Measurements from ENCODE around the gene ST6GALNAC3. TPM values are rescaled to one million over a fixed set of nuclear protein-coding genes. Genes with fewer than 3 reads are reported as not detected.

Gene ST6GALNAC3
- total RNA-seq, 4 donors from 2014 or later = 9.7 to 34.0 (median 14.1) TPM

DNA sequence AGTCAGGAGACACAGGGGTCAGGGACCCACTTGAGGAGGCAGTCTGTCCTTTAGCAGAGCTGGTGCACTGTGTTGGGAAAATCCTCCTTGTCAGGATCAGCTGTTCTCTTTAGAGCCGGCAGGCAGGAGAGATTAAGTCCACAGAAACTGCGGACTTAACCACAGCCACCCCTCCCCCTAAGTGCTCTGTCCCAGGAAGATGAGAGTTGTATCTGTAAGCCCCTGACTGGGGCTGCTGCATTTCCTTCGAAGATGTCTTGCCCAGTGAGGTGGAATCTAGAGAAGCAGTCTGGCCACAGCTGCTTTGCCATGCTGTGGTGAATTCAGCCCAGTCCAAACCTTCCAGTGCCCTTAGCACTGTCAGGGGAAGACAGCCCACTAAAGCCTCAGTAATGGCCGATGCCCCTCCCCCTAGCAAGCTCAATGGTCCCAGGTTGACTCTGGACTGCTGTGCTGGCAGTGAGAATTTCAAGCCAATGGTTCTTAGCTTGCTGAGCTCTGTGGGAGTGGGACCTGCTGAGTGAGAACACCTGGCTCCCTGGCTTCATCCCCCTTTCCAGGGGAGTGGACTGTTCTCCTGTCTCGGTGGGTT is 172.8 kb downstream of the ST6GALNAC3 start:
- no peak for ATAC-seq (ENCODE audit: low FRiP score)
- TF ChIP-seq, protein P1, sequence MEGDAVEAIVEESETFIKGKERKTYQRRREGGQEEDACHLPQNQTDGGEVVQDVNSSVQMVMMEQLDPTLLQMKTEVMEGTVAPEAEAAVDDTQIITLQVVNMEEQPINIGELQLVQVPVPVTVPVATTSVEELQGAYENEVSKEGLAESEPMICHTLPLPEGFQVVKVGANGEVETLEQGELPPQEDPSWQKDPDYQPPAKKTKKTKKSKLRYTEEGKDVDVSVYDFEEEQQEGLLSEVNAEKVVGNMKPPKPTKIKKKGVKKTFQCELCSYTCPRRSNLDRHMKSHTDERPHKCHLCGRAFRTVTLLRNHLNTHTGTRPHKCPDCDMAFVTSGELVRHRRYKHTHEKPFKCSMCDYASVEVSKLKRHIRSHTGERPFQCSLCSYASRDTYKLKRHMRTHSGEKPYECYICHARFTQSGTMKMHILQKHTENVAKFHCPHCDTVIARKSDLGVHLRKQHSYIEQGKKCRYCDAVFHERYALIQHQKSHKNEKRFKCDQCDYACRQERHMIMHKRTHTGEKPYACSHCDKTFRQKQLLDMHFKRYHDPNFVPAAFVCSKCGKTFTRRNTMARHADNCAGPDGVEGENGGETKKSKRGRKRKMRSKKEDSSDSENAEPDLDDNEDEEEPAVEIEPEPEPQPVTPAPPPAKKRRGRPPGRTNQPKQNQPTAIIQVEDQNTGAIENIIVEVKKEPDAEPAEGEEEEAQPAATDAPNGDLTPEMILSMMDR (IDR thresholded peaks at IDR 0.05) = no peak
- DNase-seq (ENCODE audit: low spot score) = no peak

DNA sequence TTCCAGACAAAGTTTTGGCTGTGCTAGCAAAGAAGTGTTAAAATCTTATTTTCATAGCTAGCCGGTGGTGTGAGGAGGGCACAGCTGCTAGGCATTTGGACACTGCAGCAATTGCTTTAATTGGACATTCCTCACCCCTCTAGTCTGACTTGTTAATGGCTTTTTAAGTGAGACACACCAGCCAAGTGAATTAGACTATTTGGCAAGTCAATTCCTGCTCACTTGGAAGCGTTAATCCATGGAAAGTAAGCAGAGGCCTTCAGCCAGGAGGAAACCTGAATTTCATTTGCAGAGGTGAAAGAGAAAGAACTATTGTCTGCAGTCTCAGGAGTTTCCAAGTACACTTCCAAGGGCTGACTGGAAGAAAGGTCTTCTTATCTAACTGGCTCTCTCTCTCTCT is 175.7 kb downstream of the ST6GALNAC3 start:
- TF ChIP-seq, protein P1 (IDR thresholded peaks at IDR 0.05) = no peak
- no peak for ATAC-seq (ENCODE audit: low FRiP score)
- no peak for DNase-seq (ENCODE audit: low spot score)

DNA sequence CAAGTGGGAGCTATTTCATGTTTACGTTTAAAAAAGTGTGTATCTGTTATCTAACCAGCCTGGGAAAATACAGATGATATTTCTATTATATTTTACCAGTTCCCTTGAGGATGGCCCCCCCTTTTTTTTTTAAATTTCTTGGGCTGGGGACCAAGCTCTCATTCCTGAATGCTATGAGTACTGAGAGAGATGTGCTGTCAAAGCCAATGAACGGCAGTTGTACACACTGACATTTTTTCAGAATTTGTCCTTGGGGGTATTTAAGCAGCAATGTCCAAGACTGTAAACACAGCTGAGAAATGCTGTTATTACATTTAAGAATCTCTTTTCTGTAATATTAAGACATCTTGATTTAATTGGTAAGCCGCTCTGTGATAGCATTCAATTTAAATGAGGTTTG is 177.9 kb downstream of the ST6GALNAC3 start:
- TF ChIP-seq, protein P1 (IDR thresholded peaks at IDR 0.05) = no peak
- DNase-seq (ENCODE audit: low spot score) = no peak
- ATAC-seq (ENCODE audit: low FRiP score) = no peak

DNA sequence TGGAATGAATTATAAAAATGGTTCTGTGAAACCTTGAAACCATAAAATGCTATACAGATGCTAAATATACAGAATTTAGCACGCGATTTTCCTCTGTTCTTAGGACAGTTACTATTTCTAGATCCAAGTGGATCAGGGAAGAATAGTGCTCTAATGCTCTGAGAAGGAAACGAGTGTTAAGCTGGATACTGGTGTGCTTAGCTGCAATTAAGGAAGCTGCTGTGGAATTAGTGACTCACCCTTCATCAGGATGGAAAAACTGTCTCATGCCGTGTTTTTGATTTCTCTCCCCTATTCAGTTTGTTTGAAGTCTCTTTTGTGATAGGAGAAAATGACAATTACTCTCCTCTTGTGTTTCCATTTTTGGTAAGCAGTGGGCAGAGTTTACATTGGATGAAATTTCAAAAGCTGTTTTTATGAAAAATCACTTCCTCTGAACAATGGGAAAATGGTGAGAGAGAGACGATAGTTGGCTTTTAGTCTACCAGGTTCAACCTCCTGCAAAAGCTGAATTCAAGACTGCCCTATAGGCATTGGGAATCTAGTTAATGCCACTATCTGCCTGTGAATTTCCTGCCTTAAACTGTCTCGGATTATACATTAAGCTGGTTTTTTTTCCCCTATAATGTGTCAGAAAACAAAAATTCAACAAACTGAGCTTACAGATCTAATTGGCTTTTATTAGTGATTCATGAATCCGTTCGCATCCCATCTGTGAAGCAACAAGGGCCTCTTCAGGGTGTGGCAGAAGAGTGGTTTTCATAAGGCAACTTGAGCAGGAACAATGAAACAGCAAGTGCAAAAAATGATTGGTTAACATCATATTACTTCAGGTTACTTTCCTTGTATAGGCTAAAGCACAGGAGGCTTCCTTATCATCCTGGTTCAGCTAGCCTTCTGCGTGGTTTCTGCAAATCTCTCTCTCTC is 179.8 kb downstream of the ST6GALNAC3 start:
- DNase-seq (ENCODE audit: low spot score) = no peak
- no peak for ATAC-seq (ENCODE audit: low FRiP score)

DNA sequence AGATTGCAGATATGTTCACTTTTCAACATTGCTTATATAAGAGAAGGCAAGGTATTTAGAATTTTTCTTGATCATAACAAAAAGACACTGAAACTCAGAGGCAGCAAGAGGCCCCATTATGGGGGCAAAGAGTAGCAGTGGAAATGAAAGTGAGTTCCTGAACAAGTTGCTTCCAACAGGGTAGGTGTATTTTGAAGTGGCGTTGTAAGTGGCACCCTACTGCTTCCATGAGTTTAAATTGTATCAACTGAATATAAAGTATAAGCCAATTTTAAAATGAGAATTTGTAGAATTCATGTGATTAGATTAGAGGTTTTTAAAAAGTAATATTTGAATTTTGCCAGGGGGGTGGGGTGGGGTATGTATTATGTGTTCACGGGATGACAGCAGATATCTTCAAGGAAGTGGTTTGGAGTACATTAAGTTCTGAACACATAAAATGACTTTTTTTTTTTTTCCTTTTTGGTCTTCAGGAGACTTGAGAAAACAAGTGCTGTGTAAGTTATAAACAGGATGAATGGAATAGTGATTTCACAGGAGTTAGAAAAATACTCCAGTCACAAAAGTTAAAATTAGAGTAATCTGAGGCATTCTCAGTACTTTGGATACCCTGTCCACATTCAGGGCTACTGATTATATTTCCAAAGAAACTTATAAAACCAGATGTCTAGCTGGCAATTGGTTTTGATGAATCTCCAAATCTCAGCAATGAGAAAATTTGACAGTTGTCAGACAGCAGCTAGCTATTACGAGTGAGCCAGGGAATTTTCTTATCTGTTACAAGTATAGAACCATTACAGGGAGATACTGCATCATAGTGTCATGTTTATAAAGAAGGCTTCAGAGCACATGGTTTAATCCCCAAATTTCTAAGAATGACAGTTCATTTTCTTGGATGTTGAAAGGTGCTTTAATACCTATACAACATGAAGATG is 182.0 kb downstream of the ST6GALNAC3 start:
- TF ChIP-seq, protein P1 (IDR thresholded peaks at IDR 0.05) = no peak
- DNase-seq (ENCODE audit: low spot score) (no peak), ATAC-seq (ENCODE audit: low FRiP score) (no peak)

More for the DNA sequence above, 179.8 kb downstream of the ST6GALNAC3 start:
- TF ChIP-seq, protein P1 (IDR thresholded peaks at IDR 0.05) = no peak

DNA sequence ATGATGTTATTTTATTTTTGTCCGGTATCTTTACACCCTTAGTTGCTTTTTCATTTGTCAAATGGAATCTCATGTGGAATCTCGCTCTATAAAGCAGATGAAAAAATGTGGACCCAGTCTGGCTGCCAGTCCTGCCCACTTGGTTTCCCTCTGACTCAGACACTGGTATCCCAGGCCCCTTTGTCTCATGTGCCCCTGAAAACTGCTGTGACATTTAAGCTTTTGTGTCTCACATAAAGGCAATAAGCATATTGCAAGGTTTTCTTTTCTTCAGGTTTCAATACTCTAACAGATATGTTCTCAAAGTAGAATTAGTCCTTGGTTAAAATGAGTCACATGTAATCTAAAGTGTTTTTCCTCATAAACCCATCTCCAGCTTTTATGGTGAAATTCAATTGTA is 183.3 kb downstream of the ST6GALNAC3 start:
- peak; percentile 37 for ATAC-seq (ENCODE audit: low FRiP score)
- TF ChIP-seq, protein P1 (IDR thresholded peaks at IDR 0.05) = no peak
- no peak for DNase-seq (ENCODE audit: low spot score)

Measured in omental fat pad (tissue), 4 donors.